PFSK-1 (cell line): Measurements from ENCODE around the gene MYO1E.

Experiments
- FOXP2 ChIP-seq: optimal IDR thresholded peaks from 2 replicates; pipeline ENCODE3; 2011; ENCODE audit warnings: borderline replicate concordance, control low read depth, inconsistent platforms; ENCODE audit not compliant: insufficient read depth; ENCODE audit errors: extremely low read length, extremely low read depth
- POLR2AphosphoS5 ChIP-seq: IDR thresholded peaks from 2 replicates; pipeline ENCODE4 v1.6.1; 2012; ENCODE audit warnings: low read depth, mild to moderate bottlenecking, control low read depth, low read length, moderate library complexity
- SIN3A ChIP-seq: IDR thresholded peaks from 2 replicates; pipeline ENCODE4 v1.6.1; 2012; ENCODE audit warnings: mild to moderate bottlenecking, low read length, moderate library complexity, borderline replicate concordance; ENCODE audit not compliant: insufficient read depth
- TAF1 ChIP-seq: IDR thresholded peaks from 2 replicates; pipeline ENCODE4 v1.6.1; 2012; ENCODE audit warnings: low read length, control low read depth, borderline replicate concordance; ENCODE audit not compliant: insufficient read depth
- TF ChIP-seq, protein P1 (sequence below), 2 experiments: IDR thresholded peaks; 2 replicates each; pipeline versions ENCODE4 v1.6.1 to v1.8.0; 2011 to 2012; ENCODE audit warnings: low read depth in 2 of 2, low read length in 2 of 2, control low read depth in 1 of 2, inconsistent platforms in 1 of 2, mild to moderate bottlenecking in 1 of 2, moderate library complexity in 1 of 2; ENCODE audit not compliant: insufficient read depth in 1 of 2

Gene MYO1E

DNA sequence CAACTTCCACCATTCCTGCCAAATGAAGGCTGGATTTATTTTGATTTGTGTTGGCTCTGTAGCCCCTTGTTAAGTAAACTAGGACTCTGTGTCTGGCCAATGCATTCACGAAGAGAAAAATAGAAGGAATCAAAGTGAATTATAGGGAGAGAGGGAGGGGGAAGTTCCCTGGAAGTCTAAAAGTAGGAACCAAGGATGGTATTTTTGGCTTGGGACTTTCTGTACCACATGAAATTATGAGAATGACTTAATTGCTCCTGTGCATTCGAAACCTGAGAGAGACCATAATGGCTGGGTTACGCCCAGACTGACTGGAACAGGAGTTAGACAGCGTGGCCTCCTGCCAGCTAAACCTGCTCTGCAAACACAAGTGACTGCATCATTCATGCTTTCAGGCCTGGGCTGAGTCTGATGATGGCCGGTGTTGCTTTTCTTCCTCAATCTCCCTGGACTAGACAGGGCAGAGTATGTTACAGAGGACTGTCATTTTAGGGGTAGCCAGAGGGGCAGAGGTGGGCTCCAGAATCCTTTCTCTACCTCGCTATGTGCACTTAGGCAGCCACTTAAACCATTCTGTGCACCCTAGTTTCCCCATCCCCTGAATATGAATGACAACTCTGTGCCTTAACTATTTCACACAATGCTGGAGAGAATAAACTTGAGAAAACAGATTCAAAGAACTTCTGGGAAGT is 58.9 kb downstream of the MYO1E start:
- TF ChIP-seq TAF1 (no peak), FOXP2 (no peak), SIN3A (no peak), POLR2AphosphoS5 (no peak)
- TF ChIP-seq, protein P1, sequence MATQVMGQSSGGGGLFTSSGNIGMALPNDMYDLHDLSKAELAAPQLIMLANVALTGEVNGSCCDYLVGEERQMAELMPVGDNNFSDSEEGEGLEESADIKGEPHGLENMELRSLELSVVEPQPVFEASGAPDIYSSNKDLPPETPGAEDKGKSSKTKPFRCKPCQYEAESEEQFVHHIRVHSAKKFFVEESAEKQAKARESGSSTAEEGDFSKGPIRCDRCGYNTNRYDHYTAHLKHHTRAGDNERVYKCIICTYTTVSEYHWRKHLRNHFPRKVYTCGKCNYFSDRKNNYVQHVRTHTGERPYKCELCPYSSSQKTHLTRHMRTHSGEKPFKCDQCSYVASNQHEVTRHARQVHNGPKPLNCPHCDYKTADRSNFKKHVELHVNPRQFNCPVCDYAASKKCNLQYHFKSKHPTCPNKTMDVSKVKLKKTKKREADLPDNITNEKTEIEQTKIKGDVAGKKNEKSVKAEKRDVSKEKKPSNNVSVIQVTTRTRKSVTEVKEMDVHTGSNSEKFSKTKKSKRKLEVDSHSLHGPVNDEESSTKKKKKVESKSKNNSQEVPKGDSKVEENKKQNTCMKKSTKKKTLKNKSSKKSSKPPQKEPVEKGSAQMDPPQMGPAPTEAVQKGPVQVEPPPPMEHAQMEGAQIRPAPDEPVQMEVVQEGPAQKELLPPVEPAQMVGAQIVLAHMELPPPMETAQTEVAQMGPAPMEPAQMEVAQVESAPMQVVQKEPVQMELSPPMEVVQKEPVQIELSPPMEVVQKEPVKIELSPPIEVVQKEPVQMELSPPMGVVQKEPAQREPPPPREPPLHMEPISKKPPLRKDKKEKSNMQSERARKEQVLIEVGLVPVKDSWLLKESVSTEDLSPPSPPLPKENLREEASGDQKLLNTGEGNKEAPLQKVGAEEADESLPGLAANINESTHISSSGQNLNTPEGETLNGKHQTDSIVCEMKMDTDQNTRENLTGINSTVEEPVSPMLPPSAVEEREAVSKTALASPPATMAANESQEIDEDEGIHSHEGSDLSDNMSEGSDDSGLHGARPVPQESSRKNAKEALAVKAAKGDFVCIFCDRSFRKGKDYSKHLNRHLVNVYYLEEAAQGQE (IDR thresholded peaks at IDR 0.05; ENCODE audit: insufficient read depth in 1 of 2, low read depth in 2 of 2, low read length in 2 of 2) = no peak

DNA sequence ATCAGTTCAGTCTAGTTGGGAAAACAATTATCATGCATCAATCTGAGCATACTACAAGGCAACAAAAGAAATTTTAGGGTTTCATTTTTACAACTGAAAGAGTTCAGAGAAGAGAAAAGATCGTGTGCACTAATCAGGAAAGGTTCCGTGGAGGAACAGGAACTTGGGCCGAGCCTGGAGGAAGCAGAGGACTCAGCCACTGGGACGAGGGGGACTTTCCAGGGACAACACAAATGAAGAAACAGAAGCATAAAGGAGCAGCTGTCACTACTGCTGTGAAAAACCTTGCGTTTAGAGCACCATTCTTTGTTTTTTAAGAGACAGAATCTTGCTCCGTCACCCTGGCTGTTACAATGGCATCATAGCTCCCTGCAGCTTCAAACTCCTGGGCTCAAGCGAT is 60.5 kb downstream of the MYO1E start:
- TF ChIP-seq SIN3A (no peak), POLR2AphosphoS5 (no peak), FOXP2 (no peak), TAF1 (no peak)
- TF ChIP-seq, protein P1 (IDR thresholded peaks at IDR 0.05; ENCODE audit: insufficient read depth in 1 of 2, low read depth in 2 of 2, low read length in 2 of 2) = no peak

DNA sequence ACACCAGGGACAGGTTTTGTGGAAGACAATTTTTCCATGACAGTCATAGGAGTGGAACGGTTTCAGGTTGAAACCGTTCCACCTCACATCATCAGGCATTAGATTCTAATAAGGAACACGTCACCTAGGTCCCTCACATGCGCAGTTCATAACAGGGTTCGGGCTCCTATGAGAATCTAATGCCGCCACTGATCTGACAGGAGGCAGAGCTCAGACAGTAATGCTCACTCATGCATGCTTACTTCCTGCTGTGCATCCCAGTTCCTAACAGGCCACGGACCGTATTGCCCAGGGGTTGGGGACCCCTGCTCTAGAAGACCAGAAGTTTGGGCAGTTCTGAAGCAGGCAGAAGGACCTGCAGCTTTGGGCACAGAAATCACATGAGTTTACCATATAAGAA is 61.5 kb downstream of the MYO1E start:
- TF ChIP-seq FOXP2 = no peak
- TF ChIP-seq, protein P1 (IDR thresholded peaks at IDR 0.05; ENCODE audit: insufficient read depth in 1 of 2, low read depth in 2 of 2, low read length in 2 of 2) = no peak
- TF ChIP-seq SIN3A = no peak
- TF ChIP-seq TAF1 = no peak
- TF ChIP-seq POLR2AphosphoS5 = no peak

DNA sequence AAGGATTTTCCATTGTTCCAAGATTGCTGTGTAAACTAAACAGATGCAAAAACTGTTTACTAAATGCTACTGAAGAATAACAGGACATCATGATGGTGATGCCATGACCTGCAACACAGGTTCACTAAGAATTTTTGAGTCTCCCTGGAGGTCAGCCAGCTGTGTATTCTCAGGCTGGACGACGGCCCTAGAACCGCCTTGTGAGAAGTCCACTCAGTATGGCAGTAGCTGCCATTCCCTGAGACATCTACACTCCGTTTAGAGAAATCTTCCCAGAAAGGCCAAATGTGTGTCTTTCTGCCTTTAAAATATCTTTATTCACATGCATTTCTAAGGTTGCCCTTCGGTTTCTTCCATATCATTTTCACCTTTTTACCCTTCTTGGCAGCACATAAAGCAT is 63.3 kb downstream of the MYO1E start:
- TF ChIP-seq TAF1 = no peak
- no peak for TF ChIP-seq POLR2AphosphoS5
- TF ChIP-seq FOXP2 = no peak
- no peak for TF ChIP-seq SIN3A
- TF ChIP-seq, protein P1 (IDR thresholded peaks at IDR 0.05; ENCODE audit: insufficient read depth in 1 of 2, low read depth in 2 of 2, low read length in 2 of 2) = no peak

DNA sequence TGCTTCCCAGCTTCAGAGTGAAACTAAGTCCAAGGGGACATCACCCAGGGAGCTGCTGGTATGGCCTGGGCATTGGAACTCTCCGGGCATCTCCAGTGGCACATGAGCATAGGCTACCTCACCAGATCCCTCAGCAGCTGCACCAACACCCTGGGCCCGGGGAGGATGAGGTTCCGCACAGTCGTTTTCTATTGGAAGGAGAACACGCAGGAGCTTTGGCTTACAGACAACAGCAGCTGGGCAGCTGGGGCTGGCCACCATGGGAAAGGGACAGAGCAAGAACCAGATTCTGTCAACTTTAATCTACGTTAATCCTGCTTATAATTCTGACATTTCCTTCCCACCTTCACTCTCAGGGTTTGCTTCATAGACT is 65.5 kb downstream of the MYO1E start:
- TF ChIP-seq TAF1 (no peak), SIN3A (no peak), POLR2AphosphoS5 (no peak), FOXP2 (no peak)
- TF ChIP-seq, protein P1 (IDR thresholded peaks at IDR 0.05; ENCODE audit: insufficient read depth in 1 of 2, low read depth in 2 of 2, low read length in 2 of 2) = no peak
